PC-3 (cell line): ENCODE measurements around the gene SORL1-AS1.
A peak's percentile ranks its signal among the peaks of the same experiment; 100 is the strongest.

Source experiments
- ATAC-seq: fragments of 200-7000 bp; cut with Tn5 transposase; 2 replicates; pipeline ENCODE4 v1.9.1; 2020; ENCODE audit warnings: mild to moderate bottlenecking, moderate library complexity
- BruUV-seq: library from RNA; stranded (reverse); fragments of 400-500 nt; replicated peaks from 2 replicates; lab custom pipeline; 2021; lab: Mats Ljungman, UMichigan
- CTCF ChIA-PET: fragments of 300-600 bp; sonication (Branson Sonifier 250); formaldehyde crosslinking; loops from one replicate; lab custom pipeline; 2022; ENCODE audit warnings: antibody characterized with exemption; lab: Charles Lee
- POLR2A ChIA-PET: fragments of 300-600 bp; sonication (Branson Sonifier 250); formaldehyde crosslinking; loops from one replicate; lab custom pipeline; 2022; ENCODE audit warnings: antibody characterized with exemption; ENCODE audit not compliant: unreplicated experiment; lab: Charles Lee
- DNase-seq: peaks from one replicate; pipeline ENCODE4 v3.0.0-alpha.2; 2015
- H2AFZ ChIP-seq: fragments of 300-600 bp; sonication (generic); 2 replicates; pipeline ENCODE4 v1.6.0; 2016; ENCODE audit warnings: antibody characterized with exemption, low read length
- H3F3A ChIP-seq: fragments of 300-600 bp; sonication (generic); one replicate; pipeline ENCODE4 v1.6.0; 2017; ENCODE audit warnings: antibody characterized with exemption, low read length, control low read depth, mild to moderate bottlenecking; ENCODE audit not compliant: unreplicated experiment
- H3K27ac ChIP-seq: fragments of 300-600 bp; sonication (generic); 2 replicates; pipeline ENCODE4 v1.5.1; 2016; ENCODE audit warnings: mild to moderate bottlenecking, low read length
- H3K27me3 ChIP-seq: fragments of 300-600 bp; sonication (generic); 2 replicates; pipeline ENCODE4 v1.6.1; 2016; ENCODE audit warnings: low read length, mixed read lengths
- H3K36me3 ChIP-seq: fragments of 300-600 bp; sonication (generic); 2 replicates; pipeline ENCODE4 v1.6.1; 2016; ENCODE audit warnings: low read depth, mixed run types, low read length, mixed read lengths
- H3K4me1 ChIP-seq: fragments of 300-600 bp; sonication (generic); 2 replicates; pipeline ENCODE4 v1.5.1; 2016; ENCODE audit warnings: low read length; ENCODE audit not compliant: insufficient read depth
- H3K4me2 ChIP-seq: fragments of 300-600 bp; sonication (generic); 2 replicates; pipeline ENCODE4 v1.6.0; 2016; ENCODE audit warnings: low read length
- H3K4me3 ChIP-seq: fragments of 300-600 bp; sonication (generic); 2 replicates; pipeline ENCODE4 v1.5.1; 2016; ENCODE audit warnings: mild to moderate bottlenecking, low read length, mixed read lengths
- H3K79me2 ChIP-seq: fragments of 300-600 bp; sonication (generic); 2 replicates; pipeline ENCODE4 v1.6.1; 2017; ENCODE audit warnings: low read length, mixed read lengths
- H3K9ac ChIP-seq: fragments of 300-600 bp; sonication (generic); 2 replicates; pipeline ENCODE4 v1.6.0; 2016; ENCODE audit warnings: mild to moderate bottlenecking, low read length
- H3K9me2 ChIP-seq: fragments of 300-600 bp; sonication (generic); replicated peaks from 2 replicates; pipeline ENCODE4 v1.6.1; 2016; ENCODE audit warnings: mixed run types, low read length, mixed read lengths
- H3K9me3 ChIP-seq: fragments of 300-600 bp; sonication (generic); 2 replicates; pipeline ENCODE4 v1.6.1; 2016; ENCODE audit warnings: low read length, mixed read lengths
- H4K20me1 ChIP-seq: fragments of 300-600 bp; sonication (generic); 2 replicates; pipeline ENCODE4 v1.6.1; 2016; ENCODE audit warnings: low read length, mixed read lengths
- EZH2 ChIP-seq: fragments of 300-600 bp; sonication (generic); IDR thresholded peaks from one replicate; pipeline ENCODE4 v1.6.1; 2017; ENCODE audit warnings: antibody characterized with exemption, mild to moderate bottlenecking, low read length; ENCODE audit not compliant: unreplicated experiment
- EZH2phosphoT487 ChIP-seq: fragments of 300-600 bp; sonication (generic); IDR thresholded peaks from 2 replicates; pipeline ENCODE4 v1.6.1; 2018; ENCODE audit warnings: mild to moderate bottlenecking, antibody characterized with exemption, low read length, borderline replicate concordance
- intact Hi-C: fragments of 100-400 bp; cut with micrococcal nuclease; formaldehyde crosslinking; loops from 2 replicates; pipeline ENCODE4 v1.9.0; 2023
- TF ChIP-seq, protein P1 (sequence below): fragments of 300-600 bp; sonication (generic); conservative IDR thresholded peaks from 2 replicates; pipeline ENCODE4 v1.5.1; 2017; ENCODE audit warnings: antibody characterized with exemption, low read depth, mild to moderate bottlenecking, low read length

The SORL1-AS1 gene

DNA sequence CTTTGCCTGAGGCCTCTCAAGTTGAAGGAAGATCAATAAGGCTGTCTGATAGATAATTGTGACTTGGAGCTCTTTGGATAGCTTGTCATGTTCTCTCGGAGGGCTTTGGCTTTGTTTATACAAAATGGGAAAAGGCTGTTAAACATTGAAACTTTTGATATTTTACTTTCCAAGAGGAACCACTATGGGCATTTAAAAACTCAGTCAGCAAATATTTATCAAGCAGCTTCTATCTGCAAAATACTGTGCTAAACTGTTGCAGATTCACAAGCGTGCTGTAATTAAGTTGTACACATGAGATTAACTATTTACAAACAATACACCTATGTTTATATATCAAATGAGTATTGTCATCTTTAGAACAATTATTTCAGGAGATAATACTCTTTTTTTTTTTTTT lies 35.2 kb downstream of the SORL1-AS1 start:
- peaks cover 35% of the 10 kb centered on the region for H3K4me1 ChIP-seq
- no peaks in the 10 kb centered on the region for H3K79me2 ChIP-seq
- ChIA-PET POLR2A (no interaction called here), CTCF (interaction anchor here (0.7 kb wide), 1 partner anchor 34 kb away, joined by 3 read pairs; no protein-coding TSS in a partner anchor)
- H3K9me3 ChIP-seq: no peaks in the 10 kb centered on the region
- H3K4me3 ChIP-seq: no peak overlapping the region
- no peaks in the 10 kb centered on the region for H3F3A ChIP-seq
- no peak for DNase-seq
- no peak for ATAC-seq
- H3K4me2 ChIP-seq: peak overlapping the region; percentile 55
- H3K9ac ChIP-seq: no peak overlapping the region
- intact Hi-C loops: loop anchor here (5.0 kb wide), 1 partner anchor 160 kb away; no protein-coding TSS in a partner anchor
- TF ChIP-seq EZH2: no peak
- no peak for TF ChIP-seq EZH2phosphoT487
- TF ChIP-seq, protein P1, sequence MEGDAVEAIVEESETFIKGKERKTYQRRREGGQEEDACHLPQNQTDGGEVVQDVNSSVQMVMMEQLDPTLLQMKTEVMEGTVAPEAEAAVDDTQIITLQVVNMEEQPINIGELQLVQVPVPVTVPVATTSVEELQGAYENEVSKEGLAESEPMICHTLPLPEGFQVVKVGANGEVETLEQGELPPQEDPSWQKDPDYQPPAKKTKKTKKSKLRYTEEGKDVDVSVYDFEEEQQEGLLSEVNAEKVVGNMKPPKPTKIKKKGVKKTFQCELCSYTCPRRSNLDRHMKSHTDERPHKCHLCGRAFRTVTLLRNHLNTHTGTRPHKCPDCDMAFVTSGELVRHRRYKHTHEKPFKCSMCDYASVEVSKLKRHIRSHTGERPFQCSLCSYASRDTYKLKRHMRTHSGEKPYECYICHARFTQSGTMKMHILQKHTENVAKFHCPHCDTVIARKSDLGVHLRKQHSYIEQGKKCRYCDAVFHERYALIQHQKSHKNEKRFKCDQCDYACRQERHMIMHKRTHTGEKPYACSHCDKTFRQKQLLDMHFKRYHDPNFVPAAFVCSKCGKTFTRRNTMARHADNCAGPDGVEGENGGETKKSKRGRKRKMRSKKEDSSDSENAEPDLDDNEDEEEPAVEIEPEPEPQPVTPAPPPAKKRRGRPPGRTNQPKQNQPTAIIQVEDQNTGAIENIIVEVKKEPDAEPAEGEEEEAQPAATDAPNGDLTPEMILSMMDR: no peak
- H3K9me2 ChIP-seq: no peaks in the 10 kb centered on the region
- no TSS peak for BruUV-seq
- H3K27me3 ChIP-seq: no peaks in the 10 kb centered on the region
- H4K20me1 ChIP-seq: no peaks in the 10 kb centered on the region
- no peaks in the 10 kb centered on the region for H3K36me3 ChIP-seq
- H3K27ac ChIP-seq: no peak overlapping the region
- H2AFZ ChIP-seq: 0 out of 2 replicates have a peak overlapping the region, but pooled peaks have one; percentile 10

DNA sequence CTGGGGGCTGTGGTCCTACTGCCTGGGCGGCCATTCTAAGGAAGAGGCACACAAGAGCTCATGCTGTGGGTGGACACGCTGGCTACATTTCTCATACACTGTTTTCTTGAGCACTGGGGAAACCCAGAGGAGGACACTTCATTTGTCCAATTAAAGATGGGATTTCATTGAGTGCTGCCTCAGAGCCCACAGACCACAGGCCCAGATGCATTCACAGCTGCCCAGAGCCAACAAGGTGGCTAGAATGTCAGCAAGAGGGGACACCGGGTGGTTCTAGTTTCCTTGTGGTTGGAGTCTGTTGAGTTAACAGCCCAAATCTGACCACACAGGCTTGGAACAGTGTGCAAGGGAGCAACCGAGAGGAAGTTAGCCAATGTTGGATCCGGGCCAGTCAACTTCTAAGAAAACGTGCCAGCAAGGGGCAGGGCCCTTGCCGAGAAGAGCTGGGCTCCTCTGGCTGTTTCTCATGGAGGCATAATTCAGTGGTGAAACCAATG lies 35.7 kb downstream of the SORL1-AS1 start:
- Histone ChIP-seq H2AFZ (0 out of 2 replicates have a peak overlapping the region, but pooled peaks have one; percentile 10), H3K27me3 (no peaks in the 10 kb centered on the region), H3K4me3 (no peak overlapping the region), H3K4me2 (peak overlapping the region; percentile 55), H4K20me1 (no peaks in the 10 kb centered on the region), H3K9ac (no peak overlapping the region), H3K79me2 (no peaks in the 10 kb centered on the region), H3F3A (no peaks in the 10 kb centered on the region), H3K27ac (peak overlapping the region; percentile 38), H3K9me3 (no peaks in the 10 kb centered on the region), H3K4me1 (peaks cover 35% of the 10 kb centered on the region), H3K9me2 (no peaks in the 10 kb centered on the region), H3K36me3 (no peaks in the 10 kb centered on the region)
- ATAC-seq (peak; percentile 68), DNase-seq (peak; percentile 98)
- CTCF ChIA-PET: interaction anchor here (0.7 kb wide), 1 partner anchor 34 kb away, joined by 3 read pairs; no protein-coding TSS in a partner anchor
- BruUV-seq: no TSS peak
- POLR2A ChIA-PET: no interaction called here
- intact Hi-C loops: loop anchor here (5.0 kb wide), 1 partner anchor 160 kb away; no protein-coding TSS in a partner anchor
- TF ChIP-seq EZH2phosphoT487 (no peak), EZH2 (no peak)
- TF ChIP-seq, protein P1: no peak

DNA sequence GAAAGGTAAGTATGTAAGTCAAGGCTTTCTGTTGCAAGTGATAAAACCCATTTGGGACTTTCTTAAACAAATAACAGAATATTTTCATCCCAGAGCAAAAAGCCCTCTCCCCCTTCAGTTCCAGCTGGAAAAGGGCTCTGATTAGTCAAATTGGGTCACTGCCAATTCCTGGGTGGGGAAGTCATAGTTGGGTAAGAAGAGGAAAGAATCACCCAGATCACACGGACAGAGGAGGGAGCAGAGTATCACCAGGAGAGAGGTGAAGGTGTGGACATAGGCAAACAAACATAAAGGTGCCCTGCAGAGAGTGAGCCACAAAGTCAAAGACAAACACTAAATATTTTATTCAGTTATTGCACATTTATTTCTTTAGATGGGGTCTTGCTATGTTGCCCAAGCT lies 36.9 kb downstream of the SORL1-AS1 start:
- BruUV-seq: no TSS peak
- H3K27ac ChIP-seq: no peak overlapping the region
- no peaks in the 10 kb centered on the region for H3K27me3 ChIP-seq

More for the DNA sequence above, 36.9 kb downstream of the SORL1-AS1 start:
- H3K9ac ChIP-seq: no peak overlapping the region
- POLR2A ChIA-PET: no interaction called here
- H3K36me3 ChIP-seq: no peaks in the 10 kb centered on the region
- no peaks in the 10 kb centered on the region for H3K9me2 ChIP-seq
- no peaks in the 10 kb centered on the region for H4K20me1 ChIP-seq
- no peaks in the 10 kb centered on the region for H3K79me2 ChIP-seq
- intact Hi-C loops: loop anchor here (5.0 kb wide), 1 partner anchor 159 kb away; no protein-coding TSS in a partner anchor
- peak; percentile 79 for ATAC-seq
- TF ChIP-seq, protein P1: no peak
- TF ChIP-seq EZH2 (no peak), EZH2phosphoT487 (no peak)
- H3K4me1 ChIP-seq: peaks cover 25% of the 10 kb centered on the region
- H3K4me3 ChIP-seq: no peak overlapping the region
- H3K4me2 ChIP-seq: peak overlapping the region; percentile 27; the same call in 1 of the 2 replicates
- H2AFZ ChIP-seq: no peak overlapping the region
- CTCF ChIA-PET: no interaction called here
- H3F3A ChIP-seq: no peaks in the 10 kb centered on the region
- H3K9me3 ChIP-seq: no peaks in the 10 kb centered on the region
- peak; percentile 92 for DNase-seq
